Neural progenitor cell (in vitro differentiated cells): ENCODE data around the gene ASGR1. TPM values are rescaled to one million over a fixed set of nuclear protein-coding genes. Genes with fewer than 3 reads are reported as not detected.
A peak's percentile ranks its signal among the peaks of the same experiment; 100 is the strongest.

ENCODE experiments used
- DNase-seq: peaks from one replicate; pipeline ENCODE4 v3.0.0-alpha.2; 2016; ENCODE audit warnings: low spot score
- H2AFZ ChIP-seq: fragments of 200-600 bp; sonication (generic); replicated peaks from 2 replicates; pipeline ENCODE4 v1.6.1; 2016; ENCODE audit warnings: antibody characterized with exemption
- H3F3A ChIP-seq: fragments of 200-600 bp; sonication (generic); 2 replicates; pipeline ENCODE4 v1.6.1; 2016; ENCODE audit warnings: antibody characterized with exemption, low read depth
- H3K27ac ChIP-seq: fragments of 200-600 bp; sonication (generic); 2 replicates; pipeline ENCODE4 v1.5.1; 2016; ENCODE audit warnings: mild to moderate bottlenecking
- H3K27me3 ChIP-seq: fragments of 200-600 bp; sonication (generic); 2 replicates; pipeline ENCODE4 v1.6.1; 2016; ENCODE audit warnings: mild to moderate bottlenecking, moderate library complexity
- H3K36me3 ChIP-seq: fragments of 200-600 bp; sonication (generic); 2 replicates; pipeline ENCODE4 v1.5.1; 2016
- H3K4me1 ChIP-seq: fragments of 200-600 bp; sonication (generic); 2 replicates; pipeline ENCODE4 v1.6.1; 2016; ENCODE audit warnings: mixed run types
- H3K4me2 ChIP-seq: fragments of 200-600 bp; sonication (generic); 2 replicates; pipeline ENCODE4 v1.6.1; 2016
- H3K4me3 ChIP-seq: fragments of 200-600 bp; sonication (generic); 2 replicates; pipeline ENCODE4 v1.5.1; 2016
- H3K79me2 ChIP-seq: fragments of 200-600 bp; sonication (generic); 2 replicates; pipeline ENCODE4 v1.6.1; 2016; ENCODE audit warnings: low read depth
- H3K9ac ChIP-seq: fragments of 200-600 bp; sonication (generic); 2 replicates; pipeline ENCODE4 v1.6.1; 2016
- H3K9me3 ChIP-seq: fragments of 200-600 bp; sonication (generic); 2 replicates; pipeline ENCODE4 v1.5.1; 2016; ENCODE audit warnings: low read depth
- H4K20me1 ChIP-seq: fragments of 200-600 bp; sonication (generic); 2 replicates; pipeline ENCODE4 v1.6.1; 2016; ENCODE audit warnings: low read depth
- H3K27ac Mint-ChIP-seq: 3 replicates; pipeline ENCODE4 v1.8.0; 2021; ENCODE audit warnings: mixed read lengths
- H3K27me3 Mint-ChIP-seq: 2 replicates; pipeline ENCODE4 v1.8.0; 2022; ENCODE audit warnings: low read depth, mild to moderate bottlenecking, inconsistent platforms, moderate library complexity, mixed read lengths; ENCODE audit not compliant: insufficient read depth
- H3K36me3 Mint-ChIP-seq: 3 replicates; pipeline ENCODE4 v1.8.0; 2021; ENCODE audit warnings: mixed read lengths
- H3K4me1 Mint-ChIP-seq: 3 replicates; pipeline ENCODE4 v1.8.0; 2021; ENCODE audit warnings: mixed read lengths
- H3K4me3 Mint-ChIP-seq: 3 replicates; pipeline ENCODE4 v1.8.0; 2021; ENCODE audit warnings: mild to moderate bottlenecking, moderate library complexity, mixed read lengths
- H3K9me3 Mint-ChIP-seq: 3 replicates; pipeline ENCODE4 v1.8.0; 2020; ENCODE audit warnings: mixed read lengths
- EZH2 ChIP-seq: fragments of 200-600 bp; sonication (generic); IDR thresholded peaks from 2 replicates; pipeline ENCODE4 v1.6.1; 2017; ENCODE audit warnings: antibody characterized with exemption, mild to moderate bottlenecking, moderate library complexity
- EZH2phosphoT487 ChIP-seq: fragments of 200-600 bp; sonication (generic); IDR thresholded peaks from 2 replicates; pipeline ENCODE4 v1.6.1; 2017; ENCODE audit warnings: antibody characterized with exemption
- total RNA-seq: library from RNA; depleted of rRNA; stranded (reverse); fragments of >200 nt; gene quantifications from 2 replicates; pipeline ENCODE4 v1.2.3, GENCODE V29; 2015; ENCODE audit warnings: low replicate concordance
- TF ChIP-seq, protein P1 (sequence below): fragments of 200-600 bp; sonication (generic); IDR thresholded peaks from 2 replicates; pipeline ENCODE4 v1.5.1; 2017; ENCODE audit warnings: antibody characterized with exemption, mild to moderate bottlenecking

Gene ASGR1
- total RNA-seq, 1 donor from 2014 or later, result 3.1 TPM

- H3K4me3 Mint-ChIP-seq, result no peak overlapping the region
- peak; percentile 60 for DNase-seq
- H3K27me3 Mint-ChIP-seq, result peaks cover 3% of the 10 kb centered on the region
- peaks cover 11% of the 10 kb centered on the region for H3K4me1 ChIP-seq
- TF ChIP-seq EZH2phosphoT487, result peak; percentile 18
- no peak for TF ChIP-seq EZH2
- H3K27ac ChIP-seq, result no peak overlapping the region
- H3K4me3 ChIP-seq, result peak overlapping the region; percentile 65
- H3F3A ChIP-seq, result peaks cover 27% of the 10 kb centered on the region
- no peaks in the 10 kb centered on the region for H3K79me2 ChIP-seq
- no peaks in the 10 kb centered on the region for H3K9me3 Mint-ChIP-seq
- H3K36me3 ChIP-seq, result no peaks in the 10 kb centered on the region
- peak overlapping the region; percentile 96 for H3K4me2 ChIP-seq
- H3K27me3 ChIP-seq, result peaks cover 57% of the 10 kb centered on the region
- peaks cover 3% of the 10 kb centered on the region for H3K36me3 Mint-ChIP-seq
- no peak overlapping the region for H3K27ac Mint-ChIP-seq
- peak overlapping the region; percentile 99 for H2AFZ ChIP-seq
- no peaks in the 10 kb centered on the region for H3K9me3 ChIP-seq
- peaks cover 23% of the 10 kb centered on the region for H3K4me1 Mint-ChIP-seq
- H4K20me1 ChIP-seq, result no peaks in the 10 kb centered on the region
- no peak overlapping the region for H3K9ac ChIP-seq
Measured at GRCh38 chr17:7176841-7177190, 2.4 kb downstream of the ASGR1 start.

DNA sequence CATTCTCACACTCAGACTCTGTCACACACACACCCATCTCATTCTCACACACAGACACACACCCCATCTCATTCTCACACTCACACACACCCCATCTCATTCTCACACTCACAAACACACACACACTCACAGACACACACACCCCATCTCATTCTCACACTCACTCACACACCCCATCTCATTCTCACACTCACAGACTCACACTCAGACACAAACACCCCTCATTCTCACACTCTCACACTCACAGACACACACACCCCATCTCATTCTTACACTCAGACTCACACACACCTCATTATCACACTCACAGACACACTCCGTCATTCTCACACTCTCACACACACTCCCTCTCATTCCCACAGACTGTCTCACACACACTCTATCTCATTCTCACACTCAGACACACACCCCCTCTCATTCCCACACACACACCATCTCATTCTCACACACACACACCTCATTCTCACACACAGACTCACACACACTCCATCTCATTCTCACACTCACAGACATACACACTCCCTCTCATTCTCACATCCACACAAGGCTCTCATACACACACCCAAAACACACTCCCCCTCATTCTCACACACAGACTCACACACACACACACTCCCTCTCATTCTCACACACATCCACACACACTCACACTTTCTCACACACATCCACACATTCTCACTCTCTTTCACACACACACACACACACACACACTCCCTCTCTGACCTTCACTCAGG lies 2.9 kb downstream of the ASGR1 start:
- H3K27me3 Mint-ChIP-seq, result peaks cover 2% of the 10 kb centered on the region
- H3K79me2 ChIP-seq, result no peaks in the 10 kb centered on the region
- H3K4me1 ChIP-seq, result peaks cover 11% of the 10 kb centered on the region
- peaks cover 57% of the 10 kb centered on the region for H3K27me3 ChIP-seq
- H4K20me1 ChIP-seq, result no peaks in the 10 kb centered on the region
- DNase-seq, result no peak
- no peaks in the 10 kb centered on the region for H3K9me3 Mint-ChIP-seq
- H3K9ac ChIP-seq, result no peak overlapping the region
- no peak overlapping the region for H3K4me3 Mint-ChIP-seq
- peak overlapping the region; percentile 96 for H3K4me2 ChIP-seq
- H3K27ac Mint-ChIP-seq, result no peak overlapping the region
- peak overlapping the region; percentile 99 for H2AFZ ChIP-seq
- no peaks in the 10 kb centered on the region for H3K36me3 ChIP-seq
- H3K4me3 ChIP-seq, result peak overlapping the region; percentile 65
- H3K9me3 ChIP-seq, result no peaks in the 10 kb centered on the region
- H3K27ac ChIP-seq, result no peak overlapping the region
- peaks cover 3% of the 10 kb centered on the region for H3K36me3 Mint-ChIP-seq
- H3F3A ChIP-seq, result peaks cover 27% of the 10 kb centered on the region
- peaks cover 23% of the 10 kb centered on the region for H3K4me1 Mint-ChIP-seq
- peak; percentile 5 for TF ChIP-seq EZH2
- TF ChIP-seq EZH2phosphoT487, result no peak
- TF ChIP-seq, protein P1, sequence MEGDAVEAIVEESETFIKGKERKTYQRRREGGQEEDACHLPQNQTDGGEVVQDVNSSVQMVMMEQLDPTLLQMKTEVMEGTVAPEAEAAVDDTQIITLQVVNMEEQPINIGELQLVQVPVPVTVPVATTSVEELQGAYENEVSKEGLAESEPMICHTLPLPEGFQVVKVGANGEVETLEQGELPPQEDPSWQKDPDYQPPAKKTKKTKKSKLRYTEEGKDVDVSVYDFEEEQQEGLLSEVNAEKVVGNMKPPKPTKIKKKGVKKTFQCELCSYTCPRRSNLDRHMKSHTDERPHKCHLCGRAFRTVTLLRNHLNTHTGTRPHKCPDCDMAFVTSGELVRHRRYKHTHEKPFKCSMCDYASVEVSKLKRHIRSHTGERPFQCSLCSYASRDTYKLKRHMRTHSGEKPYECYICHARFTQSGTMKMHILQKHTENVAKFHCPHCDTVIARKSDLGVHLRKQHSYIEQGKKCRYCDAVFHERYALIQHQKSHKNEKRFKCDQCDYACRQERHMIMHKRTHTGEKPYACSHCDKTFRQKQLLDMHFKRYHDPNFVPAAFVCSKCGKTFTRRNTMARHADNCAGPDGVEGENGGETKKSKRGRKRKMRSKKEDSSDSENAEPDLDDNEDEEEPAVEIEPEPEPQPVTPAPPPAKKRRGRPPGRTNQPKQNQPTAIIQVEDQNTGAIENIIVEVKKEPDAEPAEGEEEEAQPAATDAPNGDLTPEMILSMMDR, result no peak

DNA sequence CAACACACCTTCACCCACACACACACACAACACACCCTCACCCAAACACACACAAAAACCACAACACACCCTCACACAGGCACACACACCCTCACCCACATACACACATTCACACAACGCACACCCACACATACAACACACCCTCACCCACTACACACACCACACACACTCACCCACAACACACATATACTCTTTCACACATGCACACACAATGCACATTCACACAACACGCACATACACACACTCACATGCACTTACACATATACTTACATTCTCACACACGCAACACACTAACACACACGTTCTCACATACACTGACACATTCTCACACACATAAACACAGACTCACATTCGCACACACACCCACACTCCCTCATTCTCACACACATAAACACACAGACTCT lies 3.8 kb downstream of the ASGR1 start:
- H3K9me3 ChIP-seq, result no peaks in the 10 kb centered on the region
- peaks cover 6% of the 10 kb centered on the region for H3K36me3 Mint-ChIP-seq
- no peak overlapping the region for H3K4me2 ChIP-seq
- no peak overlapping the region for H3K27ac ChIP-seq
- H3K27ac Mint-ChIP-seq, result no peak overlapping the region
- H2AFZ ChIP-seq, result no peak overlapping the region
- H4K20me1 ChIP-seq, result no peaks in the 10 kb centered on the region
- peaks cover 11% of the 10 kb centered on the region for H3K4me1 ChIP-seq
- H3K27me3 Mint-ChIP-seq, result peaks cover 2% of the 10 kb centered on the region
- no peak overlapping the region for H3K4me3 Mint-ChIP-seq
- H3K9ac ChIP-seq, result no peak overlapping the region
- H3K4me3 ChIP-seq, result no peak overlapping the region
- no peak for DNase-seq
- TF ChIP-seq, protein P1, result no peak
- TF ChIP-seq EZH2phosphoT487 (no peak), EZH2 (no peak)
- H3K9me3 Mint-ChIP-seq, result peaks cover 3% of the 10 kb centered on the region
- H3K36me3 ChIP-seq, result no peaks in the 10 kb centered on the region
- H3K27me3 ChIP-seq, result peaks cover 57% of the 10 kb centered on the region
- peaks cover 23% of the 10 kb centered on the region for H3K4me1 Mint-ChIP-seq
- no peaks in the 10 kb centered on the region for H3K79me2 ChIP-seq
- peaks cover 27% of the 10 kb centered on the region for H3F3A ChIP-seq
